Measurements from ENCODE around the gene PCGF6.

- no peak for TF ChIP-seq POLR2A (IDR thresholded peaks at IDR 0.05; ENCODE audit: low read length)
- no peak for TF ChIP-seq GATA1 (IDR thresholded peaks at IDR 0.05; ENCODE audit: low read depth, low read length)
Observed at GRCh38 chr10:103327906-103328305, 23.0 kb downstream of the PCGF6 start.
